ENCODE measurements around the gene ETV5.

GRCh38 chr3:185997130-185997529 is 111.8 kb downstream of the ETV5 start:
- no peak for TF ChIP-seq CTCF (IDR thresholded peaks at IDR 0.05)
- no peak for TF ChIP-seq EZH2 (IDR thresholded peaks at IDR 0.05; ENCODE audit: borderline replicate concordance, insufficient read depth, low read depth, low read length, poor library complexity, severe bottlenecking)
